Astrocyte (in vitro differentiated cells and primary cell): ENCODE results near the gene USP13. TPM values are rescaled to one million over a fixed set of nuclear protein-coding genes. Genes with fewer than 3 reads are reported as not detected.

Source experiments
- DNase-seq: peaks from one replicate; pipeline ENCODE4 v3.0.0-alpha.2; 2010; ENCODE audit warnings: low read depth
- FAIRE-seq: peaks from 2 replicates; lab custom pipeline; 2011; peaks lifted over from hg19 to GRCh38; lab: Jason Lieb, UNC
- H2AFZ ChIP-seq: 2 replicates; pipeline ENCODE4 v1.6.0; 2012; ENCODE audit warnings: low read depth, low read length, inconsistent platforms
- H3K27ac ChIP-seq: 2 replicates; pipeline ENCODE4 v1.5.1; 2011; ENCODE audit warnings: low read depth, low read length, inconsistent platforms
- H3K27me3 ChIP-seq: 2 replicates; pipeline ENCODE4 v1.6.0; 2011; ENCODE audit warnings: low read length, inconsistent platforms; ENCODE audit not compliant: insufficient read depth
- H3K36me3 ChIP-seq: 2 replicates; pipeline ENCODE4 v1.5.1; 2011; ENCODE audit warnings: low read length, inconsistent platforms; ENCODE audit not compliant: insufficient read depth
- H3K4me1 ChIP-seq: 2 replicates; pipeline ENCODE4 v1.5.1; 2011; ENCODE audit warnings: low read length, inconsistent platforms; ENCODE audit not compliant: insufficient read depth
- H3K4me2 ChIP-seq: 2 replicates; pipeline ENCODE4 v1.6.0; 2012; ENCODE audit warnings: low read length, inconsistent platforms
- H3K4me3 ChIP-seq: 2 replicates; pipeline ENCODE4 v1.5.1; 2011; ENCODE audit warnings: low read depth, mild to moderate bottlenecking, low read length, inconsistent platforms; ENCODE audit not compliant: insufficient read depth
- H3K79me2 ChIP-seq: 2 replicates; pipeline ENCODE4 v1.6.0; 2012; ENCODE audit warnings: mild to moderate bottlenecking, low read length, inconsistent platforms; ENCODE audit not compliant: insufficient read depth
- H3K9ac ChIP-seq: 2 replicates; pipeline ENCODE4 v1.6.0; 2012; ENCODE audit warnings: mild to moderate bottlenecking, low read length, inconsistent platforms
- H3K9me3 ChIP-seq: 2 replicates; pipeline ENCODE4 v1.5.1; 2012; ENCODE audit warnings: low read depth, mild to moderate bottlenecking, low read length, inconsistent platforms; ENCODE audit not compliant: insufficient read depth
- H4K20me1 ChIP-seq: 2 replicates; pipeline ENCODE4 v1.6.0; 2012; ENCODE audit warnings: low read length, inconsistent platforms; ENCODE audit not compliant: insufficient read depth
- H3K27ac Mint-ChIP-seq: one replicate; pipeline ENCODE4 v1.8.0; 2021; ENCODE audit warnings: mild to moderate bottlenecking, mixed read lengths; ENCODE audit not compliant: unreplicated experiment
- H3K27me3 Mint-ChIP-seq: one replicate; pipeline ENCODE4 v1.8.0; 2021; ENCODE audit warnings: low read depth, mixed read lengths; ENCODE audit not compliant: unreplicated experiment
- H3K36me3 Mint-ChIP-seq: one replicate; pipeline ENCODE4 v1.8.0; 2021; ENCODE audit warnings: low read depth, mixed read lengths; ENCODE audit not compliant: unreplicated experiment
- H3K4me1 Mint-ChIP-seq: one replicate; pipeline ENCODE4 v1.8.0; 2021; ENCODE audit warnings: low read depth, mixed read lengths; ENCODE audit not compliant: unreplicated experiment
- H3K4me3 Mint-ChIP-seq: one replicate; pipeline ENCODE4 v1.8.0; 2021; ENCODE audit warnings: mild to moderate bottlenecking, moderate library complexity, mixed read lengths; ENCODE audit not compliant: unreplicated experiment
- H3K9me3 Mint-ChIP-seq: one replicate; pipeline ENCODE4 v1.8.0; 2021; ENCODE audit warnings: mild to moderate bottlenecking, mixed read lengths; ENCODE audit not compliant: unreplicated experiment
- EZH2 ChIP-seq: IDR thresholded peaks from 2 replicates; pipeline ENCODE4 v1.6.1; 2012; ENCODE audit warnings: mild to moderate bottlenecking, low read length, inconsistent platforms; ENCODE audit not compliant: insufficient read depth
- total RNA-seq: library from RNA; stranded (reverse); gene quantifications from 2 replicates; pipeline ENCODE4 v1.2.1, GENCODE V29; 2021
- TF ChIP-seq, protein P1 (sequence below): IDR thresholded peaks from 2 replicates; pipeline ENCODE4 v1.5.1; 2011; ENCODE audit warnings: low read depth, mild to moderate bottlenecking, inconsistent platforms, low read length, moderate library complexity; ENCODE audit not compliant: insufficient read depth

The USP13 gene
- total RNA-seq, 1 donor from 2014 or later: 7.4 TPM

DNA sequence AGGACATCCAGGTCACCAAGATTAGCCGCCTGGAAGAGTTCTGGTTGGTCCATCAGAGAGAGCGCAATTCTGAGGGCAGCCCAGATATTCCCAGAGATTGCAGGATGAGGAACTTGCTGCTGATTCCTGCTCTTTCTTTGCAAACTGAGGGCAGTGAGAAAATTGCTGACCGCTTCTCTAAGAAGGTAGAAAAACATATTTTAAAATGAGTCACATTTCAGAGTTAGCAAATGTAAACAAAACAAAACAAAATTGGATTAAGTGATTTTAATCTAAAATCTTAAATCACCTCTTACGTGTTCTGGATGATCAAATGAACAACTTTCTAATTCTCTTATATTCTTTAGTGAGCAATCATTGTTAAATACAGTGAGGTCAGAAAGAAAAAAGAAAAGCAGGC lies 149.0 kb downstream of the USP13 start:
- H3K79me2 ChIP-seq: no peaks in the 10 kb centered on the region
- no peak for TF ChIP-seq EZH2
- TF ChIP-seq, protein P1, sequence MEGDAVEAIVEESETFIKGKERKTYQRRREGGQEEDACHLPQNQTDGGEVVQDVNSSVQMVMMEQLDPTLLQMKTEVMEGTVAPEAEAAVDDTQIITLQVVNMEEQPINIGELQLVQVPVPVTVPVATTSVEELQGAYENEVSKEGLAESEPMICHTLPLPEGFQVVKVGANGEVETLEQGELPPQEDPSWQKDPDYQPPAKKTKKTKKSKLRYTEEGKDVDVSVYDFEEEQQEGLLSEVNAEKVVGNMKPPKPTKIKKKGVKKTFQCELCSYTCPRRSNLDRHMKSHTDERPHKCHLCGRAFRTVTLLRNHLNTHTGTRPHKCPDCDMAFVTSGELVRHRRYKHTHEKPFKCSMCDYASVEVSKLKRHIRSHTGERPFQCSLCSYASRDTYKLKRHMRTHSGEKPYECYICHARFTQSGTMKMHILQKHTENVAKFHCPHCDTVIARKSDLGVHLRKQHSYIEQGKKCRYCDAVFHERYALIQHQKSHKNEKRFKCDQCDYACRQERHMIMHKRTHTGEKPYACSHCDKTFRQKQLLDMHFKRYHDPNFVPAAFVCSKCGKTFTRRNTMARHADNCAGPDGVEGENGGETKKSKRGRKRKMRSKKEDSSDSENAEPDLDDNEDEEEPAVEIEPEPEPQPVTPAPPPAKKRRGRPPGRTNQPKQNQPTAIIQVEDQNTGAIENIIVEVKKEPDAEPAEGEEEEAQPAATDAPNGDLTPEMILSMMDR: no peak
- no peaks in the 10 kb centered on the region for H3K27me3 ChIP-seq
- H4K20me1 ChIP-seq: no peaks in the 10 kb centered on the region
- no peak overlapping the region for H2AFZ ChIP-seq
- peaks cover 13% of the 10 kb centered on the region for H3K4me1 Mint-ChIP-seq
- H3K27me3 Mint-ChIP-seq: no peaks in the 10 kb centered on the region
- DNase-seq (no peak), FAIRE-seq (no peak)
- peak overlapping the region; percentile 14 for H3K27ac Mint-ChIP-seq
- no peaks in the 10 kb centered on the region for H3K36me3 ChIP-seq
- no peaks in the 10 kb centered on the region for H3K9me3 ChIP-seq
- no peak overlapping the region for H3K4me2 ChIP-seq
- H3K36me3 Mint-ChIP-seq: no peaks in the 10 kb centered on the region
- no peaks in the 10 kb centered on the region for H3K9me3 Mint-ChIP-seq
- H3K4me3 ChIP-seq: no peak overlapping the region
- no peaks in the 10 kb centered on the region for H3K4me1 ChIP-seq
- no peak overlapping the region for H3K9ac ChIP-seq
- no peak overlapping the region for H3K27ac ChIP-seq
- no peak overlapping the region for H3K4me3 Mint-ChIP-seq

DNA sequence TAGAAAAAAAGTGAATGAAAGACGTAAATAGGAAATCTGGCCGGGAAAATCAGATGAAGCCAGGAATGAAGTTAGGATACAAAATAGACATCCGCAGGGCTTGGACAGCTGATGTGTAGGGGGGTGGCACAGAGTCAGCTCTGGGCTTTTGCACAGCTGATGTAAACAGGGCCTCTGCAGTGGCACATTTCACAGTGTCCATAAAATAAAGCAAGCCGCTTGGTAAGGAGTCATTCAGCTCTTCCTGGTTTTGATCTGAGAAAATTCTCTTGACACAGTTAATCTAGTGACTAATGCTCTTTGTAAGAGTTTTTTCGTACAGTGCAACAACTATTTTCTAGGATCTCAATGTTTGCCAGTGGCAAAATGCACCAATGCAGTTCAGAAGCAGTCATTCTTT lies 153.3 kb downstream of the USP13 start:
- Mint-ChIP-seq H3K4me3 (no peak overlapping the region), H3K27me3 (no peaks in the 10 kb centered on the region), H3K36me3 (no peaks in the 10 kb centered on the region), H3K27ac (no peak overlapping the region), H3K4me1 (peaks cover 9% of the 10 kb centered on the region), H3K9me3 (no peaks in the 10 kb centered on the region)
- H3K4me3 ChIP-seq: no peak overlapping the region
- H3K9ac ChIP-seq: no peak overlapping the region
- FAIRE-seq (no peak), DNase-seq (no peak)
- no peak overlapping the region for H3K27ac ChIP-seq
- no peak for TF ChIP-seq EZH2
- TF ChIP-seq, protein P1: no peak
- no peak overlapping the region for H2AFZ ChIP-seq
- no peaks in the 10 kb centered on the region for H3K27me3 ChIP-seq
- no peaks in the 10 kb centered on the region for H4K20me1 ChIP-seq
- peaks cover 3% of the 10 kb centered on the region for H3K4me1 ChIP-seq
- H3K4me2 ChIP-seq: no peak overlapping the region
- H3K79me2 ChIP-seq: no peaks in the 10 kb centered on the region
- no peaks in the 10 kb centered on the region for H3K36me3 ChIP-seq
- no peaks in the 10 kb centered on the region for H3K9me3 ChIP-seq

DNA sequence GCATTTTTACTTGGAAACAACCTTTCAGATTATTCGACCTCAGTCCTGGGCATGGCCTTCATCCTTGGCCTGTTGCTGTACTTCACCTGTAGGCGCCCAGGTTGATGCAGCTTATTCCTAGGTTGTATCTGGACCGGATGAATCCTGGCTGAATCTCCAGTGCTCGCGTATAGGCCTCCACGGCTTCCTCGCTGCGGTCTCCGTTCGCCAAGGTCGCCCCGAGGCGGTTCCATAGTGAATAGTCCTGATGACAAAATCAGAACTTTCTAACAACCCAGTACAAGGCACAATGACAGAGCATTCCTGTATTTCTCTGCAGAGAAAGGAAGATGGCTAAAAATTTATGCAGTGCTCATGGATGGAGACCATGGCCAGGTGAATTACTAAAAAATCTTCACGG lies 154.7 kb downstream of the USP13 start:
- Mint-ChIP-seq H3K9me3 (no peaks in the 10 kb centered on the region), H3K27ac (no peak overlapping the region), H3K4me1 (peaks cover 10% of the 10 kb centered on the region), H3K36me3 (no peaks in the 10 kb centered on the region), H3K27me3 (no peaks in the 10 kb centered on the region), H3K4me3 (no peak overlapping the region)
- H3K27me3 ChIP-seq: no peaks in the 10 kb centered on the region
- peaks cover 10% of the 10 kb centered on the region for H3K4me1 ChIP-seq
- no peaks in the 10 kb centered on the region for H3K79me2 ChIP-seq
- no peak overlapping the region for H3K4me3 ChIP-seq
- TF ChIP-seq, protein P1: no peak
- TF ChIP-seq EZH2: no peak
- H3K9me3 ChIP-seq: no peaks in the 10 kb centered on the region
- FAIRE-seq (no peak), DNase-seq (no peak)
- no peak overlapping the region for H2AFZ ChIP-seq
- no peaks in the 10 kb centered on the region for H4K20me1 ChIP-seq
- no peak overlapping the region for H3K27ac ChIP-seq
- H3K9ac ChIP-seq: no peak overlapping the region
- no peak overlapping the region for H3K4me2 ChIP-seq
- no peaks in the 10 kb centered on the region for H3K36me3 ChIP-seq
